22Rv1 (cell line): ENCODE data around the gene PRSS2.
A peak's percentile ranks its signal among the peaks of the same experiment; 100 is the strongest.

Experiments
- CTCF ChIP-seq: fragments of 450-650 bp; IDR thresholded peaks from 2 replicates; pipeline ENCODE4 v1.5.1; 2017; ENCODE audit warnings: mild to moderate bottlenecking
- ZFX ChIP-seq: fragments of 450-650 bp; IDR thresholded peaks from 2 replicates; pipeline ENCODE4 v1.6.1; 2017; ENCODE audit warnings: antibody characterized with exemption, borderline replicate concordance

GRCh38 chr7:142811154-142811737 is 40.5 kb downstream of the PRSS2 start:
- peak; percentile 84 for TF ChIP-seq CTCF
- no peak for TF ChIP-seq ZFX
